Nephron progenitor cell (in vitro differentiated cells): Measurements from ENCODE around the gene ARL3.

ENCODE experiments used
- DNase-seq: peaks from one replicate; pipeline ENCODE4 v3.0.0; 2021
- H3K27ac Mint-ChIP-seq: 2 replicates; pipeline ENCODE4 v1.8.0; 2021; ENCODE audit warnings: mild to moderate bottlenecking, moderate library complexity, mixed read lengths
- H3K27me3 Mint-ChIP-seq: 2 replicates; pipeline ENCODE4 v1.8.0; 2021; ENCODE audit warnings: mild to moderate bottlenecking, low read depth, mixed read lengths; ENCODE audit not compliant: poor library complexity
- H3K36me3 Mint-ChIP-seq: 2 replicates; pipeline ENCODE4 v1.8.0; 2021; ENCODE audit warnings: low read depth, mixed read lengths
- H3K4me1 Mint-ChIP-seq: 2 replicates; pipeline ENCODE4 v1.8.0; 2021; ENCODE audit warnings: mixed read lengths
- H3K4me3 Mint-ChIP-seq: 2 replicates; pipeline ENCODE4 v1.8.0; 2021; ENCODE audit warnings: mild to moderate bottlenecking, moderate library complexity, mixed read lengths
- H3K9me3 Mint-ChIP-seq: 2 replicates; pipeline ENCODE4 v1.8.0; 2021; ENCODE audit warnings: mild to moderate bottlenecking, moderate library complexity, mixed read lengths
- CTCF ChIP-seq: fragments of 200-600 bp; sonication (generic); IDR thresholded peaks from 2 replicates; pipeline ENCODE4 v1.5.0; 2021; ENCODE audit warnings: antibody characterized with exemption

ARL3 gene

GRCh38 chr10:102660888-102661657 lies 53.1 kb downstream of the ARL3 start:
- Mint-ChIP-seq H3K4me1 (peaks cover 34% of the 10 kb centered on the region), H3K27ac (no peak overlapping the region)

GRCh38 chr10:102658802-102659201 lies 55.4 kb downstream of the ARL3 start:
- Mint-ChIP-seq H3K36me3 (peaks cover 30% of the 10 kb centered on the region), H3K27me3 (peaks cover 5% of the 10 kb centered on the region), H3K4me1 (peaks cover 16% of the 10 kb centered on the region), H3K9me3 (no peaks in the 10 kb centered on the region), H3K27ac (no peak overlapping the region), H3K4me3 (no peak overlapping the region)
- no peak for TF ChIP-seq CTCF
- no peak for DNase-seq

More at GRCh38 chr10:102660888-102661657, 53.1 kb downstream of the ARL3 start:
- Mint-ChIP-seq H3K9me3 (no peaks in the 10 kb centered on the region), H3K36me3 (peaks cover 15% of the 10 kb centered on the region), H3K4me3 (no peak overlapping the region), H3K27me3 (peaks cover 5% of the 10 kb centered on the region)
- peak; percentile 63 for DNase-seq
- no peak for TF ChIP-seq CTCF

- H3K27ac Mint-ChIP-seq = peak overlapping the region; percentile 81
- H3K4me3 Mint-ChIP-seq = no peak overlapping the region
- no peaks in the 10 kb centered on the region for H3K9me3 Mint-ChIP-seq
- peaks cover 36% of the 10 kb centered on the region for H3K36me3 Mint-ChIP-seq
- peaks cover 5% of the 10 kb centered on the region for H3K27me3 Mint-ChIP-seq
- H3K4me1 Mint-ChIP-seq = peaks cover 21% of the 10 kb centered on the region
- DNase-seq = no peak
- TF ChIP-seq CTCF = no peak
Observed at GRCh38 chr10:102657984-102658724, 56.0 kb downstream of the ARL3 start.

- Mint-ChIP-seq H3K27me3 (peaks cover 4% of the 10 kb centered on the region), H3K27ac (peak overlapping the region; percentile 81), H3K9me3 (no peaks in the 10 kb centered on the region), H3K4me1 (peaks cover 26% of the 10 kb centered on the region), H3K4me3 (no peak overlapping the region), H3K36me3 (peaks cover 43% of the 10 kb centered on the region)
- no peak for TF ChIP-seq CTCF
- no peak for DNase-seq
Observed at GRCh38 chr10:102657451-102657850, 56.7 kb downstream of the ARL3 start.

- peaks cover 29% of the 10 kb centered on the region for H3K4me1 Mint-ChIP-seq
- no peak overlapping the region for H3K27ac Mint-ChIP-seq
- no peak overlapping the region for H3K4me3 Mint-ChIP-seq
- no peaks in the 10 kb centered on the region for H3K9me3 Mint-ChIP-seq
- peaks cover 44% of the 10 kb centered on the region for H3K36me3 Mint-ChIP-seq
- no peaks in the 10 kb centered on the region for H3K27me3 Mint-ChIP-seq
- no peak for DNase-seq
- no peak for TF ChIP-seq CTCF
Observed at GRCh38 chr10:102656791-102657371, 57.3 kb downstream of the ARL3 start.
